ENCODE measurements around the gene YBEY.

Gene YBEY

DNA sequence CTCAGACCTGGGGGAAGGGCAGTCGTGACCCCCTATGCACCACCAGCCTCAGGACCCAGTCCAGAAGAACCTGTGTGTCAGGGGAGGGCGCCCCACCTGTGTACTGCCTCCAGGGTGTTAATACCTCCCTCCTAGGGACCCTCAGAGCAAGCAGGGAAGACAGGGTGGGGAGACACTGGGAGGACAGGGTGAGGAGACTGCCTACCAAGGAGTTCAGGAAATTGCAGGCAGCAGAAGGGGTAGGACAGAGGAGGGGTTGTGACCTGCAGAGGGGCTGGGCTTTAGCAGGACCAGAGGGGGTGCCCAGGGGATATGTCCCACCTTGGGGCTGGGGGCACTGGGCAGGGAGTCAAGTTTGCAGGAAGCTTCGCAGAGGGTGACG is 32.3 kb downstream of the YBEY start:
- TF ChIP-seq, protein P1, sequence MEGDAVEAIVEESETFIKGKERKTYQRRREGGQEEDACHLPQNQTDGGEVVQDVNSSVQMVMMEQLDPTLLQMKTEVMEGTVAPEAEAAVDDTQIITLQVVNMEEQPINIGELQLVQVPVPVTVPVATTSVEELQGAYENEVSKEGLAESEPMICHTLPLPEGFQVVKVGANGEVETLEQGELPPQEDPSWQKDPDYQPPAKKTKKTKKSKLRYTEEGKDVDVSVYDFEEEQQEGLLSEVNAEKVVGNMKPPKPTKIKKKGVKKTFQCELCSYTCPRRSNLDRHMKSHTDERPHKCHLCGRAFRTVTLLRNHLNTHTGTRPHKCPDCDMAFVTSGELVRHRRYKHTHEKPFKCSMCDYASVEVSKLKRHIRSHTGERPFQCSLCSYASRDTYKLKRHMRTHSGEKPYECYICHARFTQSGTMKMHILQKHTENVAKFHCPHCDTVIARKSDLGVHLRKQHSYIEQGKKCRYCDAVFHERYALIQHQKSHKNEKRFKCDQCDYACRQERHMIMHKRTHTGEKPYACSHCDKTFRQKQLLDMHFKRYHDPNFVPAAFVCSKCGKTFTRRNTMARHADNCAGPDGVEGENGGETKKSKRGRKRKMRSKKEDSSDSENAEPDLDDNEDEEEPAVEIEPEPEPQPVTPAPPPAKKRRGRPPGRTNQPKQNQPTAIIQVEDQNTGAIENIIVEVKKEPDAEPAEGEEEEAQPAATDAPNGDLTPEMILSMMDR (IDR thresholded peaks at IDR 0.05; ENCODE audit: low read depth, low read length), result no peak
- H3K4me3 ChIP-seq (replicated peaks in 1 of 2; ENCODE audit: low read depth in 2 of 2, low read length in 2 of 2), result no peak overlapping the region

DNA sequence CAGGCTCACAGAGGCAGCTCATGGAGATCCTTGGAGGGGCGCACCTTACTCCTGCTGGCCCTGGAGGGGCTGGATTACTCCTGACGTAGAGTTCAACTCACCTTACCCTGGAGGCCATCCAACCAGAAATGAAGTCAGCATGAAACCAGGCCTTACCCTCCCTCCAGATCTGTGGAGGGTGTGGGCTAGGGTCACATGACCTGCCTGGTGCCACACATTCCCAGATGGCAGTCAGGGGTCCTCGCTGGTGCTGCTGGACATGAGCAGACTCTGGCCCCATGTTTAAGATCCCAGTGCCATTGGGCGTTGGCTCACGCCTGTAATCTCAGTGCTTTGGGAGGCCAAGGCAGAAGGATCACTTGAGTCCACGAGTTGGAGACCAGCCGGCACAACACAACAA is 33.0 kb downstream of the YBEY start:
- H3K4me3 ChIP-seq (replicated peaks in 1 of 2; ENCODE audit: low read depth in 2 of 2, low read length in 2 of 2), result no peak overlapping the region
- TF ChIP-seq, protein P1 (IDR thresholded peaks at IDR 0.05; ENCODE audit: low read depth, low read length), result no peak
- no peak for DNase-seq (ENCODE audit: low read depth in 2 of 2)

More for the DNA sequence above, 32.3 kb downstream of the YBEY start:
- DNase-seq (ENCODE audit: low read depth in 2 of 2), result no peak

DNA sequence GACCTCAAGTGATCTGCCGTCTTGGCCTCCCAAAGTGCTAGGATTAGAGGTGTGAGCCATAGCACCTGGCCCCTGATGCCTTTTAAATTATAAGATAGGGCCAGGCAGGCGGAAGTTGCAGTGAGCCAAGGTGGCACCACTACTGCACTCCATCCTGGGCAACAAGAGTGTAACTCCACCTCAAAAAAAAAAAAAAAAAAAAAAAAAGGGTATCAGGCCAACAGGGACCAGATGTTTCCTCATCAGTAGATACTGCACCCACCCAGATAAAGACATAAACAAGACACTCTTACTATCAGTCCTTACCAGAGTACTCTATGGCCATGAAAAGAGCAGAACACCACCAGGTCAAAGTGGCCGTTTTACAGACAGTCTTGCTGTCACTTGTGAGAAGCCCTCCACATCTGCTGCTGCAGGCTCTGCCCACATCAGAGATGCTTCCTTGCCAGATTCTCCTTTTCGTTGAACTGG is 34.2 kb downstream of the YBEY start:
- TF ChIP-seq, protein P1 (IDR thresholded peaks at IDR 0.05; ENCODE audit: low read depth, low read length), result no peak
- no peak overlapping the region for H3K4me3 ChIP-seq (replicated peaks in 1 of 2; ENCODE audit: low read depth in 2 of 2, low read length in 2 of 2)
- DNase-seq (ENCODE audit: low read depth in 2 of 2), result peak in 1 of 2 donors; percentile 8

DNA sequence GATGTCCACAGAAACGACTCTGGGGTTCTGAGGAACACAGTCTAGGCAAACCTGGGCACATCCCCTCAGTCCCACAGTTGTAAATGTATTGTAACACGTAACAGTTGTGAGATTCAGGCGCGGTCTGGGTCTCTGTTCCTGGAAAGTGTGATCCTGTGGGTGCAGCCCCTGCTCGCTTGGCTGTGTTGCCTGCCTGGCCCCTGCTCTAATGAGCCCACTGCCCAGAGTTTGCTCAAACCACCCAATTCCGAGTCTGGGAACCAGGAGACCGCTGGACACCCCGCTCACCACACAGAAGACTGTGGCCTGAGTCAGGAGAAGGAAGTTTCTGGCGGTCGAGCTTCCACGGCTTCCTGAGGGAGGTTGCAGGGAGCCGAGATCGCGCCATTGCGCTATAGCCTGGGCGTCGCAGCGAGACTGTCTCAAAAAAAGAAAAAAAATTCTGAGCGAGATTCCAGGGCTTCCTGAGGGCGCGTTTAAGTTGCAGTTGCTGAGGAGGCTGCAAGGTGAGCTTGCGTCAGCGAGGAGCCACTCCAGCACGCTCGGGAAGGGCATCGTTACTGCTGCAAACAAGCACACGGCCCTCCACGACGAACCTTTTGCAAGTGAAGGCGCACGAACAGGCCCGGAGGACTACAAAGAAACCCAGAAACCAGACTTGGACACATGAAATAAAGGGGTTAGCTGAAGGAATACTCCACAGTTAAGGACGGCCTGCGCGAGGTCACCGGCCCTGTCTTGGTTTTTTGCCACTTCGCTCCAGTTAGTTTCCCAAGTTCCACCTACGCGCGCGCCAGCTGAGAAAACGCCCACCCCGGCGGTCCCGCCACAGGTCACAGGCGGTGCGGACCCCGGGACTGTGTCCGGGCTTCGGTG is 36.4 kb downstream of the YBEY start:
- DNase-seq (ENCODE audit: low read depth in 2 of 2), result peak; percentile 31 to 51
- TF ChIP-seq, protein P1 (IDR thresholded peaks at IDR 0.05; ENCODE audit: low read depth, low read length), result no peak
- H3K4me3 ChIP-seq (replicated peaks in 1 of 2; ENCODE audit: low read depth in 2 of 2, low read length in 2 of 2), result peak overlapping the region; percentile 68 to 75

DNA sequence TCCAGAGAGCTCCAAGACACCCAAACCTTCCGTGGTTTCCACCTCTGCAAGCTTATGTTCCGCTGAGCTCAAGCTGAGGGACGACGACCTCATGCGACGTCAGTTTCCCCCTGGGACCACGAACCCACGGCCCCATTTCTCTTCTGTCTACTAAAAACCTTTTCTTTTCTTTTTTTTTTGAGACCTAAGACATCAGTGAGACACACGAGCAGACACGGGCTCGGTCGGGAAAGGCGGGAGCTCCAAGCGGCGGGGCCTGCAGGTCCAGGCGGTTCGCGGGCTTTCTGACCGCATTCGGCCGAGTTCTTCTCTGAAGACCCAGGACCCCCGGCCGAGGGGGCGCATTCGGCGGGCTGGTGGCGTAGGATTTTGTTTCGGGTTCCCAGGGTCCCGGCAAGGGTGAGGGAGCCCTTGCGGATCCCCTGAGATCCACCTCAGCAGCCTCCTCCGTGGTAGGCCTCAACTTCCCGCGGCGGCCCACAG is 37.1 kb downstream of the YBEY start:
- peak; percentile 10 to 29 for DNase-seq (ENCODE audit: low read depth in 2 of 2)
- TF ChIP-seq, protein P1 (IDR thresholded peaks at IDR 0.05; ENCODE audit: low read depth, low read length), result no peak
- peak overlapping the region; percentile 68 to 75 for H3K4me3 ChIP-seq (replicated peaks in 1 of 2; ENCODE audit: low read depth in 2 of 2, low read length in 2 of 2)

DNA sequence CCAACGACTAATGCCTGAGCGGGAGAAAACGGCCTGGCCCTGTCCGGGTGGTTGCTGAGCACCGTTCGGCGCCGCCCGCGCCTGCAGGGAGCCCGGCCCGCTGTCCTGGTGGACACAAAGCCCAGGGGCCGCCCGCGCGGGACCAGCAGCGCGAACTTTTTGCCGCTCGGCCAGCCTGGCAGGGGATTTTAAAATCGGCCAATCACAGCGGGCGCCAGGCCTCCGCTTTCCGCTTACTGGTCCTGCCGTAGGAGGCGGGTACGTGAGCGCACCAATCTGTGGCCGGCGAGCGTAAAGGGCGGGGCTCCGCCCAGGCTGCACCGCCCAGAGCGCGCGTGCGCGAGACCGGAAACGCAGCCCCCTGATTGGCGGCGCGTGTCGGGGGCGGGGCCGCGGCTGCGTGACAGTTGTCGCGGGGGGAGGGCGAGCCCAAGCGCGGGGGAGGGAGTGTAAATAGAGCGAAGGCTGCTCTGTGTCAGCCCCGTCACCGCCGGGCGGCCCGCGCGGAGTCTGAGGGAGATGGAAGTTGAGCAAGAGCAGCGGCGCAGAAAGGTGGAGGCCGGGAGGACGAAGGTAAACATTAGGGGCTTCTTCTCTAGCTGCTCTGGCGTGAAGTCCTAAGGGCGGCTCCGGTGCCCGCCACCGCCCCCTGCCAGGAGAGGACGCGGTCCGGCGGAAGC is 37.7 kb downstream of the YBEY start, which contains the start of the genes C21orf58 and PCNT:
TSS of gene C21orf58 (minus strand) at position 161 of the 680 bp plus-strand sequence. CDS start 1,132 bp downstream, outside the sequence.
TSS of gene PCNT (plus strand) at position 447 of the 680 bp plus-strand sequence. CDS start at position 520, 73 bp downstream.
- DNase-seq (ENCODE audit: low read depth in 2 of 2), result peak; percentile 98 to 99
- peak within 1 kb of the TSS; percentile 95 to 96 for H3K4me3 ChIP-seq (replicated peaks in 1 of 2; ENCODE audit: low read depth in 2 of 2, low read length in 2 of 2)
- TF ChIP-seq, protein P1 (IDR thresholded peaks at IDR 0.05; ENCODE audit: low read depth, low read length), result no peak
